BLaER1 (cell line): Measurements from ENCODE around the gene MRPL21.
"Not testable (repeated sequence)": the region's sequence is repeated elsewhere in the genome, so short reads cannot be mapped to it uniquely, and the experiment has no call there.

Experiments
- H3K27ac ChIP-seq: shearing (Covaris generic); formaldehyde crosslinking; 2 replicates; pipeline ENCODE4 v1.8.1; 2022
- H3K27me3 ChIP-seq: shearing (Covaris generic); formaldehyde crosslinking; 2 replicates; pipeline ENCODE4 v1.8.1; 2022
- H3K36me3 ChIP-seq: shearing (Covaris generic); formaldehyde crosslinking; 2 replicates; pipeline ENCODE4 v1.8.1; 2022
- H3K4me1 ChIP-seq: shearing (Covaris generic); formaldehyde crosslinking; 2 replicates; pipeline ENCODE4 v1.8.1; 2022
- H3K4me2 ChIP-seq: shearing (Covaris generic); formaldehyde crosslinking; 2 replicates; pipeline ENCODE4 v1.8.1; 2022
- H3K4me3 ChIP-seq: shearing (Covaris generic); formaldehyde crosslinking; 2 replicates; pipeline ENCODE4 v1.8.1; 2022
- H3K9ac ChIP-seq: shearing (Covaris generic); formaldehyde crosslinking; 2 replicates; pipeline ENCODE4 v1.8.1; 2022
- H3K9me3 ChIP-seq: shearing (Covaris generic); formaldehyde crosslinking; 2 replicates; pipeline ENCODE4 v1.8.1; 2022
- H4K20me1 ChIP-seq: shearing (Covaris generic); formaldehyde crosslinking; 2 replicates; pipeline ENCODE4 v1.8.1; 2022
- Cebpa-rat ChIP-seq: shearing (Covaris generic); IDR thresholded peaks from 2 replicates; pipeline ENCODE4 v1.8.1; 2022

MRPL21 gene

DNA sequence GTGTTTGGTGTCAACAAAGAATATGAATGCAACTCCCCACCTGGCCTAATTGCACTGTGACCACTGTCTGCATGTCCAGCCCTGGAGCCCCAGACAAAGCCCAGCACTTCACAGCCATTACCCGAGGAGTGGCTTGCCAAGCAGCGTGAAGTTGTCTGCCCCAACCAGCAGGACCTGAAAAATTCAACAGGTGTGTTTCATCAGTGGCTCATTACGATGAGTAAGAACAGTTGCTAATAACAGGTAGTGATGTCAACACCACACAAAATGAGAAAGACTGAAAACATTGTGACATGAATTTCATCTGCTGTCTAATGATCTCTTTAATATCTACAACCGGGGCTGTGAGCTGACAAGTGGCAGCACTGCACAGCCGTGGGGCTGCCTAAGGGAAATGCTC lies 10.3 kb downstream of the MRPL21 start:
- peaks cover 82% of the 10 kb centered on the region for H3K36me3 ChIP-seq
- no peak overlapping the region for H3K9ac ChIP-seq
- H3K4me3 ChIP-seq: no peak overlapping the region
- H3K27me3 ChIP-seq: no peaks in the 10 kb centered on the region
- TF ChIP-seq Cebpa-rat: no peak
- H3K4me2 ChIP-seq: no peak overlapping the region
- H3K4me1 ChIP-seq: peaks cover 25% of the 10 kb centered on the region
- H3K27ac ChIP-seq: no peak overlapping the region
- H4K20me1 ChIP-seq: peaks cover 34% of the 10 kb centered on the region
- H3K9me3 ChIP-seq: no peaks in the 10 kb centered on the region

DNA sequence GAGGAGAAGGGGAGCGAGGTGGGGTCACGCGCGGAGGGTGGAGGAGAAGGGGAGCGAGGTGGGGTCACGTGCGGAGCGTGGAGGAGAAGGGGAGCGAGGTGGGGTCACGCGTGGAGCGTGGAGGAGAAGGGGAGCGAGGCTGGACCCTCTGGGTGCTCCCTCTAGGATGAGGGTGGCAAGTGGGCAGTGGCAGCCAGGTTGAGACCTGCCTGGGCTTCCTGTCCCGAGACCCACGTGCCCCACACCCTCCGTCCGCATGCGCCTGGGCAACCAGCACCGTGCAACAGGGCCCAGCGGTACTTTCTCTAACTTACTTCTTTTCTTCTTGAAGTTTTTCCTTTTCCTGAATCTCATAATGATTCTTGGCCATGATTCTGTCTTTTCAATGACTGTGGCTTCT lies 11.1 kb downstream of the MRPL21 start:
- no peak for TF ChIP-seq Cebpa-rat
- Histone ChIP-seq H3K4me1 (peaks cover 25% of the 10 kb centered on the region), H3K4me2 (no peak overlapping the region), H4K20me1 (peaks cover 26% of the 10 kb centered on the region), H3K27ac (no peak overlapping the region), H3K27me3 (no peaks in the 10 kb centered on the region), H3K9me3 (no peaks in the 10 kb centered on the region), H3K9ac (no peak overlapping the region), H3K36me3 (peaks cover 75% of the 10 kb centered on the region), H3K4me3 (no peak overlapping the region)

DNA sequence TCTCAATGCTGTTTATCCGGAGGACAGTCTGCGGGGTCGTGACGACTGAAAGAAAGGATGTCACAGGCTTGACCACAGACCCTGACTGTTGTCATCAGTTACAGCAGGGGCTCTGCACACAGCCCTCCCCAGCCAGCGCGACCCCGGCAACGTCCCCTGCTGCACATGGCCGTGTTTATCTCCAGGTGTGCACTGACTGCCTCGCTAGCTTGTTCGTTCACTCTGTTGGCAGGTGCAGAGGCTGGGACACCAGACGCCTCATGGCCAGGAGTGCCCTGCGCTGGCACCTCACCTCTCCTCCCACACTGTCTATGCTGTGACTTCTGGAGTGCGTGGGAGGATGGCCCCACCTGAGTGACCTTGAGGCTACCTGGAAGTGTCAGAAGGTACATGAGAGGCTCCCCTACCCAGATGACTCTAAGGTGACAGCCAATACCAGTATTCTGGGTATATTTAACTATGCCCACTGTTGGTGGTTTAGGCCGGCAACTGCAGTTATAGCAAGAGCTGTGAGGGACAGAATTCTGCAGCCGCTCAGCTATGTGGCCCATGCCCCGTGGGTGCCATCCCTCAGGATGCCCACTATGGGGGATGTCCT lies 12.2 kb downstream of the MRPL21 start:
- H3K4me1 ChIP-seq: peaks cover 25% of the 10 kb centered on the region
- H3K4me3 ChIP-seq: peak overlapping the region; percentile 47
- no peaks in the 10 kb centered on the region for H3K27me3 ChIP-seq
- no peaks in the 10 kb centered on the region for H3K9me3 ChIP-seq
- peak overlapping the region; percentile 59 for H3K9ac ChIP-seq
- peak overlapping the region; percentile 68 for H3K27ac ChIP-seq
- peaks cover 64% of the 10 kb centered on the region for H3K36me3 ChIP-seq
- peak overlapping the region; percentile 99 for H3K4me2 ChIP-seq
- no peak for TF ChIP-seq Cebpa-rat
- H4K20me1 ChIP-seq: peaks cover 24% of the 10 kb centered on the region

DNA sequence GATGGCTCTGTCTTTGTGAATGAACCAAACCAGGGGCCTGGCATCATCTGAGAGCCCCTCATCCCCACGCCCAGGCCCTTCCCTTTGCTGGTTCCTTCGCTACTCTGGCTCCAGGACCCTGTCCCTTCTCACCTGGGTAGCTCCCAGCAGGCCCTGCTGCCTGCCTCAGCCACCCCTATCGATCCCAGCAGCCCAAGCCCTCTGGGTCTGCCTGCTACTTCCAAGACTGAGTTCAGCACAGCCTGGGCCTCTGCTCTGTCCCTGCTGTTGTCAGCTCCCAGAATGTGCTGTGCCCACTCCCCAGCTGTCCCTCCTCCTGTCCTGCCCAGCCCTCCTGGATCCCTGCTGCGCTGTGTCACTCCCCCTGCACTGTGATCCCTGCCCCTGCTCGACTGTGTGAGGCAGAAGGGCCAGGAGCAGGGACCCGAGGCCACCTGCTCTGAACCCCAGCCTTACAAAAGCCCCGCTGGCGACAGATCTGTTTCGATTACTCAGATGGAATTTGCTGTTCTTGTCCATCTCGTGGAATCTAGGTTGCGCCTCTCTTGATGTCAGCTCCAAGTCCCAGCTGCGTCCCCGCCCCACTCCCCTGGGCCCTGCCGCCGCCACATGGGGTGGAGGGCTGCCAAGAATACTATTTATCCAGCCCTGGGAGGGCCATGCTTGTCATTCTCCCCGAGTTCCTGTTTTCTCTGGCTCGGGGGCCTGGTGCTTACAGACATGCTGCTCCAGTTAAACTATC lies 13.0 kb downstream of the MRPL21 start:
- Histone ChIP-seq H3K9ac (peak overlapping the region; percentile 59), H3K4me3 (peak overlapping the region; percentile 47), H3K27me3 (no peaks in the 10 kb centered on the region), H3K9me3 (no peaks in the 10 kb centered on the region), H4K20me1 (peaks cover 23% of the 10 kb centered on the region), H3K4me2 (peak overlapping the region; percentile 99), H3K4me1 (peaks cover 25% of the 10 kb centered on the region), H3K27ac (peak overlapping the region; percentile 73), H3K36me3 (peaks cover 56% of the 10 kb centered on the region)
- TF ChIP-seq Cebpa-rat: no peak

DNA sequence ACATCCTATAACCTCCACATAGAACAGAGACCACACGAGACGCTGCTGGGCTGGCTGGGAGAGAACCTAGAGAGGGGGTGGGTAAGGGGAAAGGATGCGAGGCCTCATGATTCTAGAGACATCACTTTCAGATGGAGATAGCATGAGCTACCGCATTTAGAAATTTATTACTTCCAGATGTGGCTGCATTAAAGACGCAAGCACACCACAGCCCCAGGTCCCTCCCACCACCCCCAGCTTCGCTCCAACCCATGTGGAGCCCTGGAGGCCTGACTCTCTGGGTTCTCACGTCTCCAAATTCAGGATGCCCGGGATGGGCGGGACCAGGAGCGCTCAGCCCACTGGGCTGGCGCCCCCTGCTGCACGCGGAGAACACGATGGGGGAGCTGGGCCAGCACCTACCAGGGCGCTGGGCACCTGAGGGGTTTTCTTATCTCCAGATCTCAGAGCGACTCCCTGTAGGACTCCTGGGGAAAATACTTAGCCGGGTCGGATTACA lies 13.6 kb downstream of the MRPL21 start:
- peak overlapping the region; percentile 99 for H3K4me2 ChIP-seq
- H3K27ac ChIP-seq: peak overlapping the region; percentile 73
- H3K9ac ChIP-seq: peak overlapping the region; percentile 59
- no peak for TF ChIP-seq Cebpa-rat
- H3K4me3 ChIP-seq: peak overlapping the region; percentile 47; the same call in 1 of the 2 replicates
- H3K27me3 ChIP-seq: no peaks in the 10 kb centered on the region
- H3K4me1 ChIP-seq: peaks cover 25% of the 10 kb centered on the region
- no peaks in the 10 kb centered on the region for H3K9me3 ChIP-seq
- peaks cover 49% of the 10 kb centered on the region for H3K36me3 ChIP-seq
- H4K20me1 ChIP-seq: peaks cover 20% of the 10 kb centered on the region

DNA sequence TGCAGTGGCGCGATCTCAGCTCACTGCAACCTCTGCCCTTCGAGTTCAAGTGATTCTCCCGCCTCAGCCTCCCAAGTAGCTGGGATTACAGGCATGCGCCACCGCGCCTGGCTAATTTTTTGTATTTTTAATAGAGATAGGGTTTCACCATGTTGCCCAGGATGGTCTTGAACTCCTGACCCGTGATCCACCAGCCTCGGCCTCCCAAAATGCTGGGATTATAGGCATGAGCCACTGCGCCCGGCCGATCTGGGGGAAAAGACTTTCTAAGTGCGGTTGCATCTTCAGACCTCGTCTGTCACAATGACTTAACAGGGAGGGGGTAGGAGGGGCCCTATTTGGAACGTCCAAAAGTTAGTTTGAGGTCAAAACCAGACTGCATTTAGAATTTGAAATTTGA lies 18.8 kb downstream of the MRPL21 start:
- not testable (repeated sequence) for H3K9me3 ChIP-seq, H3K4me3 ChIP-seq

DNA sequence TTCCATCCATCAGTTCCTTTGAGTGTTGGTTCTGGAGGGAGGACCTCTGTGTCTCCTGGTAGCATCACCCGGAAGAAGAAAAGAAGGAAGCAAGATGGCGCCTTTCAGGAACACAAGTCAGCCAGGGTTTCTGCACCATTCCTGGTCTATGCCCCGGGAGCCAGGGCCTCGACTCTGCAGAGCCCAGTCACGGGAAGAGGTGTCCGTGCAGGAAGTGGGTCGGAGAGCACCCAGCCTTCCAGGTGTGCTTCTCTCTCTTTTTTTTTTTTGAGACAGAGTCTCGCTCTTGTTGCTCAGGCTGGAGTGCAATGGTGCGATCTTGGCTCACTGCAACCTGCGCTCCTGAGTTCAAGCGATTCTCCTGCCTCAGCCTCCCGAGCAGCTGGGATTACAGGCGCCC lies 21.2 kb downstream of the MRPL21 start:
- Histone ChIP-seq H3K9ac (no peak overlapping the region), H3K4me3 (no peak overlapping the region), H3K27ac (no peak overlapping the region), H3K4me2 (no peak overlapping the region), H3K4me1 (peaks cover 10% of the 10 kb centered on the region), H3K36me3 (peaks cover 15% of the 10 kb centered on the region; the same call in 1 of the 2 replicates), H3K9me3 (no peaks in the 10 kb centered on the region), H3K27me3 (no peaks in the 10 kb centered on the region), H4K20me1 (no peaks in the 10 kb centered on the region)
- TF ChIP-seq Cebpa-rat: no peak

More for the DNA sequence above, 18.8 kb downstream of the MRPL21 start:
- not testable (repeated sequence) for H3K27ac ChIP-seq, H4K20me1 ChIP-seq, H3K27me3 ChIP-seq, H3K9ac ChIP-seq, H3K4me2 ChIP-seq
- H3K36me3 ChIP-seq: peaks cover 21% of the 10 kb centered on the region; the same call in 1 of the 2 replicates
- peaks cover 14% of the 10 kb centered on the region for H3K4me1 ChIP-seq

DNA sequence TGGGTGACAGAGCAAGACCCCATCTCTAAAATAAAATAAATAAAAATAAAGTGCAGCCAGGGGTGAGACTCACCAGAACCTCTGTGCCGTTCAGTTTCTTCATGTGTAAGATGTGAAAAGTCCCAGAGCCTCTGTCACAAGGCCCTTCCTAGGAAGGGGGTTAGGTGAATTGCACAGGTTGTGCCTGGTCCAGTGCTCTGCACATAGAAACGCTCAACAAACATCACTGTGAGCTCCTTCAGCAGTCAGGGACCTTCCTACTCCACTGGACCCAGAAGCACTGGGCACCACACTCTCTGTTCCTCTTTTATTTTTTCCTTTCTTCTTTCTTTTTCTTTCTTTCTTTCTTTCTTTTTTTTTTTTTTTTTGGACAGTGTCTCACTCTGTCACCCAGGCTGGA lies 22.3 kb downstream of the MRPL21 start:
- peaks cover 20% of the 10 kb centered on the region; the same call in 1 of the 2 replicates for H3K36me3 ChIP-seq
- TF ChIP-seq Cebpa-rat: no peak
- H3K9me3 ChIP-seq: peaks cover 2% of the 10 kb centered on the region; the same call in 1 of the 2 replicates
- H3K9ac ChIP-seq: no peak overlapping the region
- H3K4me2 ChIP-seq: no peak overlapping the region
- H3K27ac ChIP-seq: no peak overlapping the region
- H3K4me1 ChIP-seq: peaks cover 18% of the 10 kb centered on the region
- H3K4me3 ChIP-seq: no peak overlapping the region
- no peaks in the 10 kb centered on the region for H3K27me3 ChIP-seq
- no peaks in the 10 kb centered on the region for H4K20me1 ChIP-seq

DNA sequence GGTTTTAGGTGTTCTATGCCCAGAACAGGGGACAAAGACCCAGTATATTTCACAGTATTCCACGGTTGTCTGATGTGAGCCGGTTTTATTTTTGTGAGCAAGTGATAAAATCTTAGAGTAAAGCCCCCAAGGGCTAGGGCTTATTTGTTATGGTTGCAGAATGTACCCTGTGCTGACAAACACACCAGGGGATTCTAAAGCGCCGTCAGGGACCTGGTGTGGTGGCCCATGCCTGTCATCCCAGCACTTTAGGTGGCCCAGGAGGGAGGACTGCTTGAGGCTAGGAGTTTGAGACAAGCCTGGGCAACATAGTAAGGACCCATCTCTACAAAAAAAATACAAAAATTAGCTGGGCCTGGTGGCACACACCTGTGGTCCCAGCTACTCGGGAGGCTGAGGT lies 22.8 kb downstream of the MRPL21 start:
- Histone ChIP-seq H3K4me3 (no peak overlapping the region), H3K4me1 (peaks cover 22% of the 10 kb centered on the region), H4K20me1 (no peaks in the 10 kb centered on the region), H3K9ac (no peak overlapping the region), H3K4me2 (no peak overlapping the region), H3K27me3 (no peaks in the 10 kb centered on the region), H3K36me3 (peaks cover 20% of the 10 kb centered on the region; the same call in 1 of the 2 replicates), H3K27ac (no peak overlapping the region), H3K9me3 (peaks cover 5% of the 10 kb centered on the region; the same call in 1 of the 2 replicates)
- no peak for TF ChIP-seq Cebpa-rat

DNA sequence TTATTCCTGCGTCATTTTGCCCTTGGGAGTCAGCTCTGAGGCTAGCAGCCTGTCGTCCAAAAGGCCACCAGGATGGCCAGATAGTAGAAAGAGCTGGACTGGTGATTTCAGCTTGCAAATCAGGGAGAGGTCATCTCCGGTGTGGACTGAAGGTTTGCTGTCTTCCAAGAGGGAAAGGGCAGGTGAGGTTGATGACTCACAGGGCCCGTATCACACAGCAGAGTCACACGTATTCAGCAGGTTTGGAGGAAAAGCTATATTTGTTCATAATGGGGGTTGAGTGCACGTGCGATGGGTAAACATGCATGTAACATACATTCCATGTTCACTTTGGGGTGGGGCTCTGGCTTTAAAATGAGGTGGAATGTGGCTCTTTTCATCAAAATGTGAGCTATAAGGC lies 25.6 kb downstream of the MRPL21 start:
- TF ChIP-seq Cebpa-rat: no peak
- Histone ChIP-seq H3K27ac (no peak overlapping the region), H3K4me3 (no peak overlapping the region), H3K36me3 (peaks cover 20% of the 10 kb centered on the region; the same call in 1 of the 2 replicates), H3K9ac (no peak overlapping the region), H4K20me1 (no peaks in the 10 kb centered on the region), H3K9me3 (peaks cover 5% of the 10 kb centered on the region; the same call in 1 of the 2 replicates), H3K4me1 (peaks cover 44% of the 10 kb centered on the region), H3K27me3 (no peaks in the 10 kb centered on the region), H3K4me2 (no peak overlapping the region)
